A549 treated with DMSO at 1 μM for 4 hours (cell line): ENCODE data around the gene MBD3L2. TPM values are rescaled to one million over a fixed set of nuclear protein-coding genes. Genes with fewer than 3 reads are reported as not detected.

Source experiments
- total RNA-seq: library from RNA; stranded (reverse); fragments of 200-300 nt; extraction: Qiagen RNA extraction; gene quantifications from 5 replicates; pipeline ENCODE4 v1.2.3, GENCODE V29; 2022; ENCODE audit warnings: low read depth

MBD3L2 gene
- total RNA-seq: not detected in 5 replicates

GRCh38 chr19:7049021-7049420 lies at the start of gene MBD3L2:
TSS of gene MBD3L2 (plus strand) at chr19:7049321. CDS start at chr19:7049374, 53 bp downstream.

GRCh38 chr19:7021331-7021730 lies 27.8 kb upstream of the MBD3L2 start, which contains the start of gene MBD3L2B:
TSS of gene MBD3L2B (minus strand) at chr19:7021431. CDS start at chr19:7021397, 34 bp downstream.

GRCh38 chr19:7030278-7030677 lies 18.8 kb upstream of the MBD3L2 start, which contains the start of gene MBD3L5:
TSS of gene MBD3L5 (plus strand) at chr19:7030578. CDS start at chr19:7030612, 34 bp downstream.

GRCh38 chr19:7040079-7040478 lies 9.0 kb upstream of the MBD3L2 start, which contains the start of gene MBD3L4:
TSS of gene MBD3L4 (minus strand) at chr19:7040179. CDS start at chr19:7040144, 35 bp downstream.

GRCh38 chr19:7058576-7058975 lies 9.5 kb downstream of the MBD3L2 start, which contains the start of gene MBD3L3:
TSS of gene MBD3L3 (minus strand) at chr19:7058676. CDS start at chr19:7058605, 71 bp downstream.

GRCh38 chr19:7069042-7069903 lies 20.2 kb downstream of the MBD3L2 start, which contains the start of gene ZNF557:
TSS of gene ZNF557 (plus strand) at chr19:7069703. CDS start at chr19:7075075, 5,372 bp downstream.

Other genes with a start within 250 kb of the MBD3L2 start
- gene ADGRE1, start 161.7 kb upstream of the MBD3L2 start, total RNA-seq: 4.6 to 6.8 TPM (median 5.3 TPM) in 5 replicates
- gene MBD3L2B, start 27.9 kb upstream of the MBD3L2 start, total RNA-seq: not detected in 5 replicates
- gene MBD3L5, start 18.7 kb upstream of the MBD3L2 start, total RNA-seq: not detected in 5 replicates
- gene MBD3L4, start 9.1 kb upstream of the MBD3L2 start, total RNA-seq: not detected in 5 replicates
- not detected in 5 replicates for gene MBD3L3, start 9.4 kb downstream of the MBD3L2 start, total RNA-seq
- gene ZNF557, start 20.4 kb downstream of the MBD3L2 start, total RNA-seq: 2.4 to 3.3 TPM (median 3.0 TPM) in 5 replicates
- 2.4 to 3.1 TPM (median 2.9 TPM) in 5 replicates for gene INSR, start 245.1 kb downstream of the MBD3L2 start, total RNA-seq